H9 (cell line): ENCODE results near the gene KIF26B. TPM values are rescaled to one million over a fixed set of nuclear protein-coding genes. Genes with fewer than 3 reads are reported as not detected.

Experiments used
- DNase-seq: peaks from one replicate; pipeline ENCODE4 v3.0.0-alpha.2; 2017
- H2AFZ ChIP-seq: one replicate; pipeline ENCODE4 v1.6.1; 2013; ENCODE audit warnings: mild to moderate bottlenecking, low read length, control low read depth, moderate library complexity
- H2AK5ac ChIP-seq: 2 replicates; pipeline ENCODE4 v1.6.1; 2013; ENCODE audit warnings: low read length, control low read depth, mixed read lengths; ENCODE audit not compliant: insufficient read length
- H2BK120ac ChIP-seq: one replicate; pipeline ENCODE4 v1.6.1; 2013; ENCODE audit warnings: low read depth, mild to moderate bottlenecking, low read length, control low read depth, inconsistent platforms; ENCODE audit not compliant: poor library complexity, severe bottlenecking
- H2BK12ac ChIP-seq: 2 replicates; pipeline ENCODE4 v1.6.1; 2013; ENCODE audit warnings: low read length, control low read depth, mixed read lengths, low read depth; ENCODE audit not compliant: insufficient read length
- H2BK15ac ChIP-seq: 2 replicates; pipeline ENCODE4 v1.6.1; 2013; ENCODE audit warnings: low read depth, low read length, control low read depth
- H2BK20ac ChIP-seq: one replicate; pipeline ENCODE4 v1.6.1; 2013; ENCODE audit warnings: low read depth, mild to moderate bottlenecking, low read length, control low read depth, inconsistent platforms; ENCODE audit not compliant: poor library complexity, severe bottlenecking
- H2BK5ac ChIP-seq: 2 replicates; pipeline ENCODE4 v1.6.1; 2013; ENCODE audit warnings: low read length, control low read depth, mixed read lengths; ENCODE audit not compliant: insufficient read length
- H3K14ac ChIP-seq: 2 replicates; pipeline ENCODE4 v1.6.1; 2013; ENCODE audit warnings: low read length, control low read depth; ENCODE audit not compliant: insufficient read depth
- H3K18ac ChIP-seq: 2 replicates; pipeline ENCODE4 v1.6.1; 2013; ENCODE audit warnings: low read depth, mild to moderate bottlenecking, mixed read lengths, low read length, control low read depth; ENCODE audit not compliant: insufficient read length
- H3K23ac ChIP-seq: 2 replicates; pipeline ENCODE4 v1.6.1; 2013; ENCODE audit warnings: low read length, control low read depth, mixed read lengths, low read depth; ENCODE audit not compliant: insufficient read length
- H3K23me2 ChIP-seq: 2 replicates; pipeline ENCODE4 v1.6.1; 2013; ENCODE audit warnings: low read depth, mild to moderate bottlenecking, mixed read lengths, low read length, control low read depth; ENCODE audit not compliant: insufficient read length, poor library complexity, severe bottlenecking
- H3K27ac ChIP-seq: 2 replicates; pipeline ENCODE4 v1.5.1; 2013; ENCODE audit warnings: low read length, control low read depth, mixed read lengths, low read depth; ENCODE audit not compliant: insufficient read length
- H3K27me3 ChIP-seq: 2 replicates; pipeline ENCODE4 v1.6.1; 2013; ENCODE audit warnings: low read length, control low read depth, inconsistent platforms; ENCODE audit not compliant: insufficient read depth
- H3K4ac ChIP-seq: 2 replicates; pipeline ENCODE4 v1.6.1; 2013; ENCODE audit warnings: low read depth, mild to moderate bottlenecking, control low read depth, inconsistent platforms, low read length, moderate library complexity
- H3K4me1 ChIP-seq: 2 replicates; pipeline ENCODE4 v1.6.1; 2013; ENCODE audit warnings: low read length, control low read depth, inconsistent platforms; ENCODE audit not compliant: insufficient read depth
- H3K4me2 ChIP-seq: 2 replicates; pipeline ENCODE4 v1.6.1; 2013; ENCODE audit warnings: low read length, control low read depth, mixed read lengths; ENCODE audit not compliant: insufficient read length, insufficient read depth
- H3K56ac ChIP-seq: 2 replicates; pipeline ENCODE4 v1.6.1; 2013; ENCODE audit warnings: low read depth, mild to moderate bottlenecking, mixed read lengths, low read length, control low read depth; ENCODE audit not compliant: insufficient read length
- H3K79me1 ChIP-seq: 2 replicates; pipeline ENCODE4 v1.6.1; 2013; ENCODE audit warnings: low read depth, mild to moderate bottlenecking, moderate library complexity, low read length, control low read depth, inconsistent platforms; ENCODE audit not compliant: insufficient read depth, poor library complexity, severe bottlenecking
- H3K79me2 ChIP-seq: 2 replicates; pipeline ENCODE4 v1.6.1; 2013; ENCODE audit warnings: low read length, control low read depth, inconsistent platforms; ENCODE audit not compliant: insufficient read depth
- H3K9ac ChIP-seq: 2 replicates; pipeline ENCODE4 v1.6.1; 2013; ENCODE audit warnings: low read length, control low read depth, mixed read lengths; ENCODE audit not compliant: insufficient read length; ENCODE audit errors: extremely low read depth
- H3K9me3 ChIP-seq: one replicate; pipeline ENCODE4 v1.6.1; 2013; ENCODE audit warnings: low read depth, low read length, inconsistent platforms; ENCODE audit not compliant: control insufficient read depth
- H3T11ph ChIP-seq: one replicate; pipeline ENCODE4 v1.6.1; 2013; ENCODE audit warnings: mild to moderate bottlenecking, low read length, control low read depth, inconsistent platforms
- H4K20me1 ChIP-seq: one replicate; pipeline ENCODE4 v1.6.1; 2013; ENCODE audit not compliant: control insufficient read depth, insufficient read length, insufficient read depth
- H4K5ac ChIP-seq: 2 replicates; pipeline ENCODE4 v1.6.1; 2013; ENCODE audit warnings: low read depth, mild to moderate bottlenecking, mixed read lengths, low read length, control low read depth; ENCODE audit not compliant: insufficient read length
- H4K8ac ChIP-seq: replicated peaks from 2 replicates; pipeline ENCODE4 v1.6.1; 2013; ENCODE audit warnings: low read length, control low read depth, mixed read lengths, low read depth; ENCODE audit not compliant: insufficient read length
- H4K91ac ChIP-seq: 2 replicates; pipeline ENCODE4 v1.6.1; 2013; ENCODE audit warnings: low read depth, mild to moderate bottlenecking, moderate library complexity, mixed read lengths, low read length, control low read depth; ENCODE audit not compliant: insufficient read length
- H3K27ac Mint-ChIP-seq, 3 experiments: 2 replicates in 2 of 3; 3 replicates in 1 of 3; pipeline ENCODE4 v1.8.0; 2020 to 2021; ENCODE audit warnings: mixed read lengths in 3 of 3, mild to moderate bottlenecking in 1 of 3, moderate library complexity in 1 of 3
- H3K27me3 Mint-ChIP-seq: 2 replicates; pipeline ENCODE4 v1.8.0; 2021; ENCODE audit warnings: low read depth, mild to moderate bottlenecking, moderate library complexity, mixed read lengths
- H3K36me3 Mint-ChIP-seq, 3 experiments: 2 replicates in 2 of 3; 3 replicates in 1 of 3; pipeline ENCODE4 v1.8.0; 2020 to 2021; ENCODE audit warnings: low read depth in 3 of 3, mixed read lengths in 3 of 3; ENCODE audit not compliant: insufficient read depth in 1 of 3
- H3K4me1 Mint-ChIP-seq, 2 experiments: 2 replicates each; pipeline ENCODE4 v1.8.0; 2020; ENCODE audit warnings: mixed read lengths in 2 of 2
- H3K4me3 Mint-ChIP-seq, 2 experiments: 2 replicates in 1 of 2; 3 replicates in 1 of 2; pipeline ENCODE4 v1.8.0; 2020 to 2021; ENCODE audit warnings: mild to moderate bottlenecking in 2 of 2, mixed read lengths in 2 of 2, moderate library complexity in 1 of 2
- H3K9me3 Mint-ChIP-seq, 2 experiments: 2 replicates in 1 of 2; 3 replicates in 1 of 2; pipeline ENCODE4 v1.8.0; 2020; ENCODE audit warnings: mild to moderate bottlenecking in 2 of 2, mixed read lengths in 2 of 2, moderate library complexity in 1 of 2
- CTCF ChIP-seq: fragments of 200-600 bp; sonication (generic); conservative IDR thresholded peaks from 3 replicates; pipeline ENCODE4 v1.8.0; 2021; ENCODE audit warnings: antibody characterized with exemption, mild to moderate bottlenecking
- WGBS: extraction: QIAGEN DNeasy Blood & Tissue Kit; methylation state at CpG from one replicate; pipeline ENCODE4 v1.1.7; 2013; ENCODE audit warnings: missing lambda C conversion rate, low lambda C conversion rate, mixed read lengths; ENCODE audit not compliant: insufficient read length; ENCODE audit errors: extremely low coverage; 5-methylcytosine and 5-hydroxymethylcytosine counted together
- total RNA-seq: library from RNA; stranded (reverse); gene quantifications from 2 replicates; pipeline ENCODE4 v1.2.1, GENCODE V29; 2021

KIF26B gene
- total RNA-seq, 1 experiment from 2014 or later: 0.13 TPM

- Histone ChIP-seq H3K4me1 (no peaks in the 10 kb centered on the region), H3T11ph (no peak overlapping the region), H2BK12ac (no peak overlapping the region), H3K27ac (no peak overlapping the region), H2AFZ (no peak overlapping the region), H2BK20ac (no peak overlapping the region), H4K91ac (no peak overlapping the region), H3K4ac (no peak overlapping the region), H3K23me2 (no peaks in the 10 kb centered on the region), H2BK120ac (no peak overlapping the region), H2AK5ac (no peak overlapping the region), H3K56ac (no peak overlapping the region), H4K5ac (no peak overlapping the region), H3K9ac (no peak overlapping the region), H3K27me3 (no peaks in the 10 kb centered on the region), H3K18ac (no peak overlapping the region), H3K79me1 (no peaks in the 10 kb centered on the region), H2BK15ac (no peak overlapping the region), H3K23ac (no peak overlapping the region), H3K14ac (no peak overlapping the region), H3K4me2 (no peak overlapping the region), H4K20me1 (no peaks in the 10 kb centered on the region), H4K8ac (no peak overlapping the region), H3K79me2 (no peaks in the 10 kb centered on the region), H3K9me3 (no peaks in the 10 kb centered on the region), H2BK5ac (no peak overlapping the region)
- H3K27me3 Mint-ChIP-seq: peaks cover 29% of the 10 kb centered on the region
- peaks cover 2 to 4% of the 10 kb centered on the region in 2 experiments; a peak in 2 of 4 replicates for H3K4me1 Mint-ChIP-seq
- H3K27ac Mint-ChIP-seq: peak overlapping the region in 2 of 3 experiments; percentile 68 to 80; a peak in 2 of 7 replicates
- H3K36me3 Mint-ChIP-seq: no peaks in the 10 kb centered on the region
- no peak overlapping the region for H3K4me3 Mint-ChIP-seq
- no peak for TF ChIP-seq CTCF
- no peak for DNase-seq
- H3K9me3 Mint-ChIP-seq: no peaks in the 10 kb centered on the region
- WGBS: no CpG with 5 or more reads among the region's 45 CpGs
Observed at GRCh38 chr1:245685111-245685810, 530.5 kb downstream of the KIF26B start.
